Type B pancreatic cell (in vitro differentiated cells): ENCODE results near the gene HHATL. TPM values are rescaled to one million over a fixed set of nuclear protein-coding genes. Genes with fewer than 3 reads are reported as not detected.

Experiments used
- DNase-seq: peaks from one replicate; pipeline ENCODE4 v3.0.0; 2021; ENCODE audit warnings: mixed read lengths; ENCODE audit not compliant: unreplicated experiment; ENCODE audit errors: extremely low spot score
- H3K27ac Mint-ChIP-seq: 2 replicates; pipeline ENCODE4 v1.8.0; 2021; ENCODE audit warnings: mild to moderate bottlenecking, mixed read lengths
- H3K27me3 Mint-ChIP-seq: 2 replicates; pipeline ENCODE4 v1.8.0; 2021; ENCODE audit warnings: mixed read lengths
- H3K36me3 Mint-ChIP-seq: 2 replicates; pipeline ENCODE4 v1.8.0; 2021; ENCODE audit warnings: mixed read lengths
- H3K4me1 Mint-ChIP-seq: one replicate; pipeline ENCODE4 v1.8.0; 2021; ENCODE audit warnings: mixed read lengths; ENCODE audit not compliant: unreplicated experiment
- H3K4me3 Mint-ChIP-seq: 2 replicates; pipeline ENCODE4 v1.8.0; 2021; ENCODE audit warnings: mild to moderate bottlenecking, mixed read lengths
- H3K9me3 Mint-ChIP-seq: 2 replicates; pipeline ENCODE4 v1.8.0; 2021; ENCODE audit warnings: mixed read lengths
- CTCF ChIP-seq: fragments of 200-600 bp; sonication (generic); conservative IDR thresholded peaks from 2 replicates; pipeline ENCODE4 v1.5.0; 2021; ENCODE audit warnings: antibody characterized with exemption, mild to moderate bottlenecking
- total RNA-seq: library from RNA; stranded (reverse); gene quantifications from 2 replicates; pipeline ENCODE4 v1.2.1, GENCODE V29; 2021; ENCODE audit warnings: low replicate concordance

HHATL gene
- total RNA-seq, 1 donor from 2014 or later = not detected

DNA sequence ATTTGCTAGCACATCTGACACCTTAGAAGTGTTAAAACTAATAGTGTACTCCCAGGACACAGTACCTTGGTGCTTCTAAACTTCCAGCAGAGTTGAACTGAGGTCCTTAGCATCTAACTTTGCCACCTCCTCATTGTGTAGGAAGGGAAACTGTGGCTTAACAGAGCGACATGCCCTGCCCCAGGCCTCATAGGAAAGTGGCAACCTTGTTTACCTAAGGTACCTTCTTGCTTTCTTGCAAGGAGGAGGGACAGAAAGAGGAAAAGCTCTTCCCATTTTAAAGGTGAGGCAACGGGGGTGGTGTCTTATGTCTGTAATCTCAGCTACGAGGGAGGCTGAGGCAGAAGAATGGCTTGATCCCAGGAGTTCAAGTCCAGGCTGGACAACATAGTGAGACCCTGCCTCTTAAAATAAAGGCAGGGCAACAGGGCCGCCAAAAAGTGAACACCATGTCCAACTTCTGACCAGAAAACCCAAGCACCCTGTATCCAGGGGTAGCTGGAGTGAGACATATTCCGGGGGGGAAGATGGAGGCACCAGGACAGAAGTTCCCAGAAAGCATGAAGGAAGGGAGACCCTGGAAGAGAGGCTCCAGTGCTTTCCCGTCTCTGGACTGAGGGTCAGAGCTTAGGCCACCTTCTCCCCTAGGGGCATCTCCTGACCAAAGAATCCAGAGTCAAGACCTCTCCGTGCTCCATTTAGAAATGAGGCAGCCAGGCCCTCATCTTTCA lies 17.8 kb downstream of the HHATL start:
- Mint-ChIP-seq H3K36me3 (no peaks in the 10 kb centered on the region), H3K27ac (peak overlapping the region; percentile 94), H3K4me3 (no peak overlapping the region), H3K4me1 (peaks cover 6% of the 10 kb centered on the region), H3K9me3 (no peaks in the 10 kb centered on the region), H3K27me3 (peaks cover 13% of the 10 kb centered on the region)
- TF ChIP-seq CTCF = no peak
- no peak for DNase-seq

DNA sequence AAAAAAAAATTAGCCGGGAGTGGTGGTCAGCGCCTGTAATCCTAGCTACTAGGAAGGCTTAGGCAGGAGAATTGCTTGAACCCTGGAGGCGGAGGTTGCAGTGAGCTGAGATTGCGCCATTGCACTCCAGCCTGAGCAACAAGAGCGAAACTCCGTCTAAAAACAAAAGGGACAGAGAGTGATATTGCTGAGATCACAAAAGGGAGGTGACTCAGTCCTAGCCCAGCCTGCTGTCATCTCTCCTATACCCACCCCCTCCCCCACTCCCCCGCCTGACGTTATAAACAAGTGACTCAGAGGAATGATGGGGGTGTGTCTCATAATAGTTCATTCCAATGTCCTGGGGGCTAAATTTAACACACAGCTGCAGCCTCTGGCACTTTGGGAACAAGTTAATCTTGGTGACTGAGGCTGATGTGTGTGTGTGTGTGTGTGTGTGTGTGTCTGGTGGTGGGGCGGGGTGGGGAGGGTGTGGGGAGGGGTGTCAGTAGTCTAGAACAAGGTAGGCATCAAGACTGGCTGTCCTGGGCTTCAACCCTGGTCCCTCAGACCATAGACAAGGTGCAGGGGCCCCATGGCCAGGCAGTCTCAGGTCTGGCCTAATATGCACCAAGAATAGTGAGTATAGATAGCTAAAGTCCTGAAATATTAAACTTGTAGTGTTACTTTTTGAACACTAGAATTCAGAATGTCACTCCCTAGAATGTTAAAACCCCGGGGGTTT lies 18.6 kb downstream of the HHATL start:
- no peak for DNase-seq
- Mint-ChIP-seq H3K36me3 (no peaks in the 10 kb centered on the region), H3K4me1 (peaks cover 6% of the 10 kb centered on the region), H3K4me3 (peak overlapping the region; percentile 67), H3K27ac (peak overlapping the region; percentile 94), H3K9me3 (no peaks in the 10 kb centered on the region), H3K27me3 (peaks cover 6% of the 10 kb centered on the region)
- no peak for TF ChIP-seq CTCF

- TF ChIP-seq CTCF = no peak
- Mint-ChIP-seq H3K36me3 (no peaks in the 10 kb centered on the region), H3K27ac (peak overlapping the region; percentile 94), H3K27me3 (peaks cover 6% of the 10 kb centered on the region), H3K4me3 (no peak overlapping the region), H3K9me3 (peaks cover 5% of the 10 kb centered on the region), H3K4me1 (peaks cover 6% of the 10 kb centered on the region)
- no peak for DNase-seq
Measured at GRCh38 chr3:42682301-42683070, 20.1 kb downstream of the HHATL start.

- Mint-ChIP-seq H3K4me1 (peaks cover 6% of the 10 kb centered on the region), H3K4me3 (no peak overlapping the region), H3K9me3 (peaks cover 9% of the 10 kb centered on the region), H3K27me3 (peaks cover 6% of the 10 kb centered on the region), H3K36me3 (no peaks in the 10 kb centered on the region), H3K27ac (peak overlapping the region; percentile 1)
- DNase-seq = no peak
- TF ChIP-seq CTCF = no peak
Measured at GRCh38 chr3:42681361-42682038, 21.1 kb downstream of the HHATL start.

DNA sequence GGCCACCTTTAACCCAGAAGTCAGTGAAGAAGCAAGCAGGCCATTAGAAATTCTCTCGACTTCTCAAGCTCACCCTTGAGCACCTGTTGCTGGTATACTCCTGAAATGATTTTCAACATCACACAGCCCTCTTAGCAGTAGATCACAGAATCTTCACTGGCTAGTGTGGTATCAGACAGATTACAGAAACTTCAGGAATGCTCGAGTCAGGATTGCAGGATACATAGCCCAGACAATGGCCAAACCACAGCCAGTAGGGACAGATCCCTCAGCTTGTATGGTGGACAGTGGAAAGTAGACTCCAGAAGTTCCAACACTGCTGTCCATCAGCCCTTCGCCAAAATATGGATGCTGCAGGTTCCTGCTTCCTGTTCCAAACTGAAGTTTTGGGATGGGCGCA lies 21.8 kb downstream of the HHATL start:
- peaks cover 12% of the 10 kb centered on the region for H3K9me3 Mint-ChIP-seq
- H3K27me3 Mint-ChIP-seq = peaks cover 6% of the 10 kb centered on the region
- no peak overlapping the region for H3K4me3 Mint-ChIP-seq
- no peaks in the 10 kb centered on the region for H3K36me3 Mint-ChIP-seq
- H3K27ac Mint-ChIP-seq = no peak overlapping the region
- TF ChIP-seq CTCF = no peak
- peaks cover 6% of the 10 kb centered on the region for H3K4me1 Mint-ChIP-seq
- DNase-seq = no peak
